GM21423 (cell line): ENCODE results near the gene GJA4.
A peak's percentile ranks its signal among the peaks of the same experiment; 100 is the strongest.
"Not testable (repeated sequence)": the region's sequence is repeated elsewhere in the genome, so short reads cannot be mapped to it uniquely, and the experiment has no call there.

Experiments used
- ATAC-seq: cut with Tn5 transposase; IDR thresholded peaks from one replicate; pipeline ENCODE4 v1.9.1; 2021; ENCODE audit warnings: mild to moderate bottlenecking, moderate library complexity; ENCODE audit not compliant: unreplicated experiment

The GJA4 gene

DNA sequence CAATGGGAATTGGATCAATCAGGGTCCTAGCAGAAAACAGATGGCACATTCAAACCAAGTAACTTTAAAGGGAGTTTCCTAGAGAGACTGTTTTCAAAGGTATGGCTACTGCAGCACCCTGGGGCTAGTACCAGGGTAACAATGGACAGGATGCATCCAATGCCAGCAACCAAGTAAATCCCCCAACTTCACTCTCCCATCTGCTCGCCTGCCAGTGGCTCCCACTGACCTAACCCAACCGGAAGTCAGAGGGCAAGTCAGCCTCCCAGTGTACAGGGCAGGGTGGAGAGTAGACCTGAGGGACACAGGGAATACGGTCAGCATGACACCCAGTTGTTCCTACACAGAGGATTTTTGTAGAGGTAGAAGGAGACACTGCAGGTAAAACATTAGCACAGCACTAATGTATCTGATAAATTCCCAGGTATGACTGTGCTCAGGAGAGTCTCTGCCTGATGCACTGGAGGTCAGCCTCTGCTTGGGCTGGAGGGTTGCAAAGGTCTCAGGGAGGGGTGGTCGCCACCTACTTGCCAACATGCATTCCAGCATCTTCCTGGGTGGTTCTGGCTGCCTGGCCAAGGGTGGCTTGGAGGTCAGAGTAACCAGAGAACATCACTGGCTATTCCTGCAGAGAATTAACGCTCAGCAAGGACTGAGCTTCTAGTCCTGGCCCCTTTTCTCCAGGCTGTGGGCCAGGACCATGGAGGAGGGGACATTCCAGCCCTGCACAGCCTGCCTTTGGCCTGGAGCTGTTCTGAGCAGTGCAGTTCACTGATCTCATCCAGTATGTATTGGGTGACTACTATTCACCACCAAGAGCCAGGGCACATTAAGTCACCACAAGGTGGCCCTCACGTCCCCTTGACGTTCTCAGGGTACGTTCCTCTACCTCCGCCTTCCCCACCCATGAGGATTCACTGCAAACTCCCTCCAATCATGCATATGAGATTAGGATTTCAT is 5.1 kb upstream of the GJA4 start:
- ATAC-seq = no peak

DNA sequence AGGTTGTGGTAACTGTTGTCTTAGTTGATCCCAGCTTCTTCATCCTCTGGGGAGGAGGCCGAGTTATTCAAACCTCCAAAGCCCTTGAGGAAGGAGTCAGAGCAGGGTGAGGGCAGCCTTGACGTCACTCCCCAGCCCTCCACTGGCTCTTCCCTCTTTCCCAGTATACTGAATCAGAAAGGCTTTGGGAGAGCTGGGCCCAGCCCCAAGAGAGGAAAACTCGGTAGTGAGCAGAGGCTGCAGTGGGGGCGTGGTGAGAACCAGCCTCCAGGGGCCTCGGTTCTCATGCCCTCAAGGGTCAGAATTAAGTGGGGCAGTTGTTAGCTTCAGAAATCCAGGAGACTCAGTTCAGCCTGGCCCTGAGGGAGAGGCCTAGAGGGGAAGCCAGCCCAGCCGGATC is 1.8 kb upstream of the GJA4 start:
- no peak for ATAC-seq

DNA sequence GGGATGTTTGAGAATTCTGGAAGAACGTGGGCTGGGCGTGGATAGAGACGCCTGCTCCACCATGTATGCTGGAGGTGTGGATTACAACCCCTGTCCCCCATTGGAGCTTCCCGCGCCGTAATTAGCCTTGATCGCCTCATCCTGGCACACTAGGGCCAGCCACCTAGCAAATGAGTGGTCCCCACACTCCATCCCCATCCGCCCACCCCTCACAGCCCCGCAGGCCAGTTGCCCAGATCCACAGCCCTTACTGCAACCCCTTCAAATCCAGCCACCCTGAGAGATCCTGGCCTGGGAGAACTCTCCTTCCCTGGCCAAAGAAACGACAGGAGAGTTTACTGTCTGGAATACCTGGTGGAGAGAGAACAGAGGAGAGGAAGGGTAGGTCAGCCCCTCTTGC is 375 bp upstream of the GJA4 start:
- ATAC-seq = no peak

DNA sequence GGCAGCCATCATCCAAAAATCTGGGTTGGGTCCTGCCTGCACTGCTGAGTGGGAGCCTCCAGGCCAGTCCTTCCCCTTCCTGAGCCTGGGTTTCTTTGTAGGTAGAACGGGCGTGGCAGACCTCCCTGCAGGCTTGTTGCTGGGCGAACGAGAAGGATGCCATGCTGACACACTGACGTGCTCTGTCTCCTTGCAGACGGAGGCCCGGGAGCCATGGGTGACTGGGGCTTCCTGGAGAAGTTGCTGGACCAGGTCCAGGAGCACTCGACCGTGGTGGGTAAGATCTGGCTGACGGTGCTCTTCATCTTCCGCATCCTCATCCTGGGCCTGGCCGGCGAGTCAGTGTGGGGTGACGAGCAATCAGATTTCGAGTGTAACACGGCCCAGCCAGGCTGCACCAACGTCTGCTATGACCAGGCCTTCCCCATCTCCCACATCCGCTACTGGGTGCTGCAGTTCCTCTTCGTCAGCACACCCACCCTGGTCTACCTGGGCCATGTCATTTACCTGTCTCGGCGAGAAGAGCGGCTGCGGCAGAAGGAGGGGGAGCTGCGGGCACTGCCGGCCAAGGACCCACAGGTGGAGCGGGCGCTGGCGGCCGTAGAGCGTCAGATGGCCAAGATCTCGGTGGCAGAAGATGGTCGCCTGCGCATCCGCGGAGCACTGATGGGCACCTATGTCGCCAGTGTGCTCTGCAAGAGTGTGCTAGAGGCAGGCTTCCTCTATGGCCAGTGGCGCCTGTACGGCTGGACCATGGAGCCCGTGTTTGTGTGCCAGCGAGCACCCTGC is 1.4 kb downstream of the GJA4 start:
- no peak for ATAC-seq

DNA sequence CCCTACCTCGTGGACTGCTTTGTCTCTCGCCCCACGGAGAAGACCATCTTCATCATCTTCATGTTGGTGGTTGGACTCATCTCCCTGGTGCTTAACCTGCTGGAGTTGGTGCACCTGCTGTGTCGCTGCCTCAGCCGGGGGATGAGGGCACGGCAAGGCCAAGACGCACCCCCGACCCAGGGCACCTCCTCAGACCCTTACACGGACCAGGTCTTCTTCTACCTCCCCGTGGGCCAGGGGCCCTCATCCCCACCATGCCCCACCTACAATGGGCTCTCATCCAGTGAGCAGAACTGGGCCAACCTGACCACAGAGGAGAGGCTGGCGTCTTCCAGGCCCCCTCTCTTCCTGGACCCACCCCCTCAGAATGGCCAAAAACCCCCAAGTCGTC is 2.0 kb downstream of the GJA4 start:
- no peak for ATAC-seq

DNA sequence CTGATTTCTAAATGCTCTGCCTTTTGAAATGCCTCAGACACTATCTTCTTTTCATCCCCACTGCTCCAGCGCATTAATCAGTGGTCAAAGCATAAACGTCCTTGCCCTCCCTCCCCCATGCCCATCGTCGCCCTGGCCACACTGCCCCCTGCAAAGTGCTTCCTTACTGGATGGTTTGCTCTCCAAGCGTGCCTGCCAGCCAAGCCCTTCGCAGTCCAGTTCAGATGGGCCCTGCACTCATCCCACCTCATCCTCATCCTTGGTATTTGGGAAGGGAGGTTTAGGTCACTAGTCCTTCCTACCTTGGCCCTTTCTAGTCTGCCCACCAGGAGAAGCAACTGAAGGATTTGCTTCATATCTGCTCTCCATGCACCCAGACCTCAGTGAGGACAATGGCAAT is 3.1 kb downstream of the GJA4 start:
- ATAC-seq = no peak

DNA sequence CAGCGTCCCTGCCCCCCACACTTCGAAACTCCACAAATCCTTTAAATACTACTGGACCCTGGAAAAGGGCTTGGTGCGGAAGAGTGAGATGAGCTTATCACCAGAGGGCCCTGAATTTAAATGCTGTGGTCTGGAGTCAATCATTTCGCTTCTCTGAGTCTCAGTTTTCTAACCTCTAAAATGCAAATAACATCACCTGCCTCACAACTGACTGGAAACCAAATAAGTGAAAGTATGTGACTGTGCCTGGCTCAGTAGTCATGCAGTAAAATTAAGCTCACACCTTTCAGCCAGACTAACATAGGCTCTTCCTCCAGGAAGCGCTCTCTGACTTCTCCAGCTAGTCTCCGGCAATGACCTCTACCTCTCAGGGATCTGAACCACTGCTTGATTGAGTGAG is 4.2 kb downstream of the GJA4 start:
- ATAC-seq = peak; percentile 66

DNA sequence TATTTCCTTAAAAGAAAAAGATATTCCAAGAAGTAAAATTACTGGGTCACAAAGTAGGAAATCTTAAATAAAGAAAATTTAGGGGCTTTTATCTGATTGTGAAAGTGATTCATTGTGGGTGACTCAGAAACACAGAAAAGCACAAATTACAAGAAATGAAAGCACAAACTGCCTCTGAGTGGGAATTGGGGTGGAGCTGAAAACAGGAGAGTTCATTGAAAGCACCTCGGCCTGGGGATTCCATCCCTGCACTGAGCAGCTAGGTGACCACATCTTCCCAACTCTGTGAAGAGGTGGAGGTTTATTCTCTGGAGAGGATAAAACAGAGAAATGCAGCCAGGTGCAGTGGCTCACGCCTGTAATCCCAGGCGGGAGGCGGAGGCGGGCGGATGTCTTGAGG is 7.4 kb downstream of the GJA4 start:
- ATAC-seq = no peak

DNA sequence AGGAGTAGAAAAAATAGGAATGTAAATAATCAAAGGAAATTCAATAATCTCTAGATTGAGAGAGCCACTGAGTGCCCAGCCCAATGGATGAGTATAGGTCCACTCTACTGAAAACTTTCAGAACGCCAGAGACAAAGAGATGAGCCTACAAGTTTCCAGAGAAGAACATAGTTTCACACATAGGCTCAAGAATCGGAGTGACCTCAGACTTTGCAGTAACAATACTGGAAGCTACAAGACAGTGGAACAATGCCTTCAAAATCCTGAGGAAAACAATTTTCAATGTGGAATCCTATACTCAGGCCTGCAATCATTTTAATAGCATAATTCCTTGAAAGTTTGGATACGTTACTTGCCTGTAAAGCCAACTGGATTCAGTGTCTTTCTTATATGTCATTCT is 11.0 kb downstream of the GJA4 start:
- no peak for ATAC-seq

DNA sequence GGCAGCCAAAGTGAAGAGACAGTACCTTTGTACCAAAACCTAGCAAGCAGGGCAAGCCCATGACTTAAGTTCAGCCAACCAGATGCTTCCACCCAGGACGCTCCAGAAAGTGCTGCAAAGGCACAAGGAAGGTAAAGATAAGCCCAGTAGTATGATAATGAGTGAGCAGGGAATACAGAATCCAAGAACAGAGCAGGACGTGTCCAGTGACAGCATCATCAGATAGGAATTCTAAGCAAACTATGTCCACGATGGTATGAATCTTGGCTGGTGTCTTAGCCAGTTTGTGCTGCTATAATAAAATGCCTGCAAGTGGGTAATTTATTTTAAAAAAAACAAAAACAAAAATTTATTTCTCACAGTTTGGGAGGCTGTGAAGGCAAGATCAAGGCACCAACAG is 13.6 kb downstream of the GJA4 start:
- ATAC-seq = no peak

DNA sequence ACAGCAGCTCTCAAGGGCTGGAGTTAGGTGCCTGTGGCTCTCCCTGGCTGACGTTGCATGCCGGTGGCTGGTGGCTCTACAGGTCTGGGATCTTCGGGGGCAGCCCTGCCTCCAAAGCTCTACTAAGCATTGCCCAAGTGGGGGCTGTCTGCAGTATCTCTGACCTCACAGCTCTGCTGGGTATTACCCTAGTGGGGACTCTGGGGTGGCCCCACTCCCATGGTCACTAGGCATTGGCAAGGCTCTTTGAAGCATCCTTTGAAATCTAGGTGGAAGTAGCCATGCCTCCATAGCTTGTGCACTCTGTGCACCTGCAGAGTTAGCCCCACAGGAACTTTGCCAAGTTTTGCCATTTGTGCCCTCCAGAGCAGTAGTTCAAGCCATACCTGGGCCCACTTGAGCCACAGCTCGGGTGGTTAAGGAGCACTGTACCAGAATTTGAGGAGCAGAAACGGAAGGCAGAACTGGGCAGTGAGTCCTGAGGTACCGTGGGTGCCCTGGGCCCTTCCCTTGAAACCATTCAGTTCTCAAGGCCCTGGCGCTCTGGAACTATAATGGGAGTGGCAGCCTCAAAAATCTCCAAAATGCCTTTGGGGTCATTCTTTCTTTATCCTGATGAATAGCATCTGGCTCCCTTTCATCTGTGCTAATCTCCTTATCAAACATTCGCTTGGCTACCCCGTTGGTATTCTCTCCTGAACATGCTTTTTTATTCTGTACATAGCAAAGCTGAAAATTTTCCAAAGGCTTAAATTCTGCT is 15.4 kb downstream of the GJA4 start:
- ATAC-seq = no peak

DNA sequence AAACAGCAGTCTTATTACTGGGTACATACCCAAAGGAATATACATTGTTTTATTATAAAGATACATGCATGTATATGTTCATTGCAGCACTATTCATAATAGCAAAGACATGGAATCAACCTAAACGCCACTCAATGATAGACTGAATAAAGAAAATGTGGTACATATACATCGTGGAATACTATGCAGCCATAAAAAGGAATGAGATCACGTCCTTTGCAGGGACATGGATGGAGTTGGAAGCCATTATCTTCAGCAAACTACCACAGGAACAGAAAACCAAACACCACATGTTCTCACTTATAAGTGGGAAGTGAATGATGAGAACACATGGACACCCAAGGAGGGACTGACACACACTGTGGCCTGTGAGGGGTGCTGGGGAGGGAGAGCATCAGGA is 18.0 kb downstream of the GJA4 start:
- ATAC-seq = not testable (repeated sequence)

DNA sequence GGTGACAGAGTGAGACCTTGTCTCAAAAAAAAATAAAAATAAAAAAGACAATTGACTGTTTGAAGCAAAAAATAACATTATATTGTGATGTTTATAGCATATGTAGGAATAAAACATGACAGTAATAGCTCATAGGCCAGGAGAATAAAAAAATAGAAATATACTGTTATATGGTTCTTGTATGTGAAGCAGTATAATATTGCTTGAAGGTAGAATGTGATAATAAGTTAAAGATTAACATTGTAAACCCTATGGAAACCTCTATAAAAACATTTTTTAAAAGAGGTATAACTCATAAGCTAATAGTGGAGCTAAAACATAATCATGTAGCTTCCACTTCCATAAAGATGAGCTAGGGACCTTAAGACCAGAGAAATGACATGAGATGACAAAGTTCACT is 23.5 kb downstream of the GJA4 start:
- ATAC-seq = no peak

DNA sequence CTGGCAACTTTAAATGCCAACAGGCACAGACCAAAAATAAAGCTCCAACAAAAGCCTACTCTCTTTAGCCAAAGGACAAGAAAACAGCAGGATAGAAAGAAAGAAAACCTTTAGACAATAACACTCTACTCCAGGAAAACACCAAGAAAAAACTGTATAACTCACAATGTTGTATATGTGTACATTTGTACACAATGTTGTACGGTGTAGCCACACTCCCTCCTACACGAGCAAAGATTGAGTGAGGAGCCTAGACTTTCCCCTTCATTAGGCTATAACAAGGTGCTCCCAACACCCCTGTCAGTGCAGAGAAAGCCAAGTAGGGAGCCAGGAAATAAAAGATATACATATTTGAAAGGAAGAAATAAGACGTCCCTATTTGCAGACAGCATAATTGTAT is 24.0 kb downstream of the GJA4 start:
- ATAC-seq = no peak

DNA sequence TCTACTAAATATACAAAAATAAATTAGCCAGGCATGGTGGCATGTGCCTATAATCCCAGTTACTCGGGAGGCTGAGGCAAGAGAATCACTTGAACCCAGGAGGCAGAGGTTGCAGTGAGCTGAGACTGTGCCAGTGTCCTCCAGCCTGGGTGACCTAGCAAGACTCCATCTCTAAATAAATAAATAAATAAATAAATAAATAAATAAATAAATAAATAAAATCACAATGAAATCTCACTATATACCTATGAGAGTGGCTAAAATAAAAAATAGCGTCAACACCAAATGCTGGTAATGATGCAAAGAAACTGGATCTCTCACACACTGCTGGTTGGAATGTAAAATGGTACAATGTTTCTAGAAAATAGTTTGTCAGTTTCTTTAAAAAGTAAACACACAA is 26.1 kb downstream of the GJA4 start:
- not testable (repeated sequence) for ATAC-seq

DNA sequence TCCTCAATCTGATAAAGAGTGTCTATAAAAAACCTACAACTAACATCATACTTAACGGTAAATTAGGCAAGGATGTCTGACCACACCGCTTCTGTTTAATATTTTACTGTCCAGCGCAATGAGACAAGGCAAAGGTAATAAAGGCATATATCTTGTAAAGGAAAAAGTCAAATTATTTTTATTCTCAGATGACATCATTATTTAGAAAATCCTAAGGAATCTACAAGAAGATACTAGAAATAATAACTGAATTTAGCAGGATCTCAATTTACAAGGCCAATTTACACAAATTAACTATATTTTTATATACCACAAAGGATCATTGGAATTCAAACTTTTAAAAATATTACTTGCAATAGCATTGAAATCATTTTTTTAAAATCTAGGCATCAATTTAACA is 29.4 kb downstream of the GJA4 start:
- ATAC-seq = no peak

DNA sequence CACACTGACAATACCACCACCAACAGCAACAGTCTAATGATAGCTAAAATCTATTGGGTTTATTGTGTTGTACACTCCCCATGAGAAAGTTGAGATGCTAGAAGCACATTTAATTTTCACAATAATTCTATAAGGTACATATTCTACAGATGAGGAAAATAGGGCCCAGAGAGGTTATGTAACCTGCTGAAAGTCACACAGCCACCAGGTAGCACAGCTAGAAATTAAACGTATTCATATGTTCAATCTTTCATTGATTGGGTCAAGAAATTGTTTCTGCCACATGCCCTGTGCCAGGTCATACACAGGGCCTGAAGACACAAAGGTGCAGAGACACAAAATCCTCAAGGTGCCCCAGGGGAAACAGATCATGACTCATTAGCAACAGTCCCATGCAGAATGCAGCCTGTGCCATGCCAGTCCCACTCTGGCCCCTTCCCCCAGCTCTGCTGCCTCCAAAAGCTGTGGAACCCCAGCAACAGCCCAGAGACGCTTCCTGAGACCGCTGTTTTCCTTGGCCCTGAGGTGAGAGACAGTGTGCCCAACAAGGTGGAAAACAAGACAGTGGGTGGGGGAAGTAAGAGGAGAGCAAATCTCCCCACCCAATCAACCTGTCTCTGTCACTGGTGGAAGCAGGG is 32.1 kb downstream of the GJA4 start:
- ATAC-seq = no peak

DNA sequence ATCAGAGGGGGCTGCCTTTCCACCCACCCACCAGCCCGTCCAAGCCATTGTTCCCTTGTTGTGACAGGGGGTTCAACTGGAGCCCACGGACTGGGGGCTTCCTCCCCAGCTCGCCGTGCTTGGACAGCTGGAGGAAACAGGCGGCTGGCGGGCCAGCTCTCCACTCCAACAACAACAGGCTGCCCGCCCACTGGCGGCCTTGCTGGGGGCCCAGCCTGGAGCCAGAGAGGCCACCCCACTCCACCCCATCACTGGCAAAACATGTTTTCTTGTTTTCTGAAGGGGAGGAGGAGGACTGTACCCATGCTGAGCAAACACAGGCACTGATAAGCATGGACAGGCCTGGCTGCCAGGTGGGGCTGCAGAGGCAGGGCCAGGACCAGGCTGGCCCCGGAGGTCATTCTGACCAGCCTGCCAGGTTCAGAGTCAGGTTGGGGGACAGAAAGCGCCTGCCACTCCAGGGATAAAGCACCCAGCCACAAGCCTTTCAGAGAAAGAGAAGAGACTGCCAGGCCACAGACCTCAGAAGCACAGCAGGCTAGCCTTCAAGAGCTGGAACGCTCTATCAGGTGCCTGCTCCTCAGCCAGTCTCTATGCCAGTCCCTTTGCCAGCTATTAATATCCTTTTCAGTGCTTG is 32.8 kb downstream of the GJA4 start:
- no peak for ATAC-seq

DNA sequence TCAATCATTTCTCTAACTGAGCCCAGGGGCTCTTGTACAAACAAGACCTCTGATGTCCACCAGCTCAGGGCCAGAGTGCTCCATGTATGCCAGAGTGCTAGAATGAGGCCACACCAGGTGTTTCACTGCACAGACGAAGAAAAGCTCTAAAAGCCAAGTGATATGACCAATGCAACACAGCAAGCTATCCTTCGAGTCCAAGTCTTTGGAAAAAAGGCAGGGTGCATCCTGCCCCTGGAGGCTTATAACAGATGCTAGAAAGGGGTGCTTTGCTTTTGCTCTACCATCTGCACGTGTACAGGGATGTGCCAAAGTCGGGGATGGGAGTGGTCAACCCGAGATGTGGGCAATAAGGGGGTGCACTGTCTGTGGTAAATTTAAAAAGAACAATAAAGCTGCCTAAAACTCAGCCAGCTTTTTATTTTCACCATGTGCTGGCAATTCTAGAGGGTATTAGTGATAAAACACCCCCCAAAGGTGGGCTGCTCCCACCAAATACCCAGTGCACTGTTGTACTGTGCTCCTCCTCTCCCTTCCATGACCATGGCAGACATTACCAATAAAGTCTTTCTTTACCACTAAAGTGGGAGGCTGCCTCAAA is 34.6 kb downstream of the GJA4 start:
- no peak for ATAC-seq

DNA sequence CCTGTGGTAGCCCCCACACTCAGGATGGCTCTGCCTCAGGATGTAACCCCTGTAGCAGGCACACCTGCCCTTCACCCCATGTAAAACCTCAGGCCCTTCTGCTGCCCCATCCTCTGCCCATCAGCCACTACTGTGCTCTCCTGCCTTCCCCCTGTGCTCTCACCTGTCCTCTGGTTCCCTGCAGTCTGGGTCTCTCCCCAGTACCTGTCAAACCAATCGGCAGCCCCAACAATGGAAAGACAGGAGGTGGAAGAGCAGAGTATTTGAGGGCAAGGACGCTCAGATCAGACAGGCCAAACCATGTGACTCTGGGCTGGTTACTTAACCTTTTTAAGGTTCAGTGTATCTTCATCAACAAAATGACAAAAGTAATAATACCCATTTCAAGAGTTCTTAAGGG is 35.8 kb downstream of the GJA4 start:
- no peak for ATAC-seq
